ENCODE results near the gene LIPJ.

DNA sequence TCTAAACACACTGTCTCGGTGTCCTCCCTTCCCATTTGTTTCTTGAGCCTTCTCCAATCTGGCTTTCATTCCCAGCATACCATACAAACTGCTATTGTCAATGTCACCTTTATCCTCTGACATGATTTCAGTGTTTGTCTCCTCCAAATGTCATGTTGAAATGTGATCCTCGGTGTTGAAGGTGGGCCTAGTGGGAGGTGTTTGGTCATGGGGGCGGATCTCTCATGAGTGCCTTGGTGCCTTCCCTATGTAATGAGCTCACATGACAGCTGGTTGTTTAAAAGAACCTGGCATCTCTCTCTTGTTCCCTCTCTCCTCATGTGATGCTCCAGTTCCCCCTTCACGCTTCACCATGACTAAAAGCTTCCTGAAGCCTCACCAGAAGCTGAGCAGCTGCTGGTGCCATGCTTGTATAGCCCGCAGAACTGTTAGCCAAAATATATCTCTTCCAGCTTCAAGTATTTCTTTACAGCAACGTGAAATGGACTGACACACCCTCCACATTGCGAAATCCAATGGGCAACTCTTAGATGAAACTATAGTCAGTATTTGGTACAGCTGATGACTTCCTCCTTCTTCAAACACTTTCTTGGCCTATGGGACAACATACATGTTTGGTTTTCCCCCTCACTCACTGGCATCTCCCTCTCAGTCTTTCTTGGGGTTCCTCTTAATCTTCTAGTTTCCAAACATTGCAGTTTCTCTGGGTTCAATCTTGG lies 31.2 kb upstream of the LIPJ start:
- TF ChIP-seq POLR2A (IDR thresholded peaks at IDR 0.05; ENCODE audit: low read length) (no peak), GATA1 (IDR thresholded peaks at IDR 0.05; ENCODE audit: low read depth, low read length) (no peak)

All from erythroblast (primary cell).